COLO829 (cell line): ENCODE results near the gene DDB1.

ENCODE experiments used
- DNase-seq: peaks from one replicate; pipeline ENCODE4 v3.0.0; 2012; ENCODE audit warnings: low spot score

The DDB1 gene

DNA sequence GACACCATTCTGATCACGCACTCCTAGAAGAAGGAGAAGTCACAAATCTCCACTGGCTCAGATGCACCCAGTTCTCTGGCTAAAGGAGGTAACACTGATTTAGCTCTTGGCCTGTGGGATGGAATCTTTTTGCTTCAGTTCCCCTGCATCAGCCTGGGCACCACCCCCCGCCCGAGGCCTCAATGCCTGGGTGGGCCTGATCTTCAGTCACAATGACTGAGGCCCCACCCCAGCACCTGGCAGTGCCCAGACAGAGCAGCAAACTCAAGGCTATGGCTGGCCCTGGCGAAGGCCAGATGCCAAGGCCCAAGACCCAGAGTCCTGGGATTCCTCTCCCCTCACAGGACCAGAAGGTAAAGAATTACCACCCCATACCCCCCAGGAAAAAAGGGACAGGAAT, 23.8 kb upstream of the DDB1 start:
- no peak for DNase-seq

DNA sequence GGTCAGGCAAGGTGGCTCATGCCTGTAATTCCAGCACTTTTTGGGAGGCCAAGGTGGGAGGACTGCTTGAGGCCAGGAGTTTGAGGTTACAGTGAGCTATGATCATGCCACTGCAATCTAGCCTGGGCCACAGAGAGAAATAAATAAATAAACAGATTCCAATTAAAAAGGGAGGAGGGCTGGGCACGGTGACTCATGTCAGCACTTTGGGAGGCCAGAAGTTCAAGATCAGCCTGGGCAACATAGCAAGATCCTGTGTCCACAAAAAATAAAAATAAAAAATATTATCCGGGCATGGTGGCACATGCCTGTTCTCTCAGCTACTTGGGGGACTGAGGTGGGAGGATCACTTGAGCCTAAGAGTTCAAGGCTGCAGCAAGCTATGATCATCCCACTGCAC, 21.3 kb upstream of the DDB1 start:
- DNase-seq = no peak

DNA sequence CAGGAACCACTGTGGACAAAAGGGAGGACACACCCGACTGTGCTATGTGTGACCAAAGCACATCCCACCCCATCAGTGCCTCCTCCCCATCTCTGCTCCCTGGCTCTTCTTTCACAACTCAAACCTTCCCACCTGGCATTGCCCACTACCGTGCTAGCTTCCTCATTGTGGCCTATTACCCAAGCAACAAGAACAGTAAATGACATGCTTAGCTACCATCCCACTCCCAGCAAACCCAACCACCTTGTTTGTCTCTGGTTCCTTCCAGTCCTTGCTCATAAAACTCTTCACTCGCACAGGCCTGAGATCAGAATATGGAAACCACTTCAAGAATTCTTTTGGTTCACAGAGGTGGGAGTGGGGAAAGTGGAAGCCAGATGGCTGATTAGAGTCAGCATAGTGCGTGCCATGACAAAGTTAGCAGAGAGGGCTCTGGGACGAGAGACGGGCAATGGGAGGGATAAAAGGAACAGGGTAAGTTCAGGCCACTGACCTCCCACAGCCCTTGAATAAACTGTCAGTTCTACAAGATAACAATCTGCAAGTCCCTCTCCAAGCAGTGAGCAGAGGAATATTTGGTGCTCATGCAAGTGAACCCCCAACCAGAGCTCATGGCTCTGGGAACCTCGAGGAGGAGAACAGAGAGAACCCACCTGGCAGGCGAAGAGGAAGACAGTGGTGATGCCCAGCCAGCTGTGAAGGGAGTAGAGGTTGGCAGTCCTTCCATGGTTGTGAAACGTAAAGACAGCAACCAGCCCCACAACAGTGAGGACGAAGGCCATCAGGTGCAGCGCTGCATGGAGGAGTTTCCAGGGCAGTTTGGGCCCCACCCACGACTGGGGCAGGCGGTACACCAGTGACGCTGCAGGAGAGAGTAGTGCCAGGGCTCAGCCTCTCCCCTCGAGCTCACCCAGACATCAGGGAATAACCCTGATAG, 20.5 kb upstream of the DDB1 start:
- DNase-seq = no peak

DNA sequence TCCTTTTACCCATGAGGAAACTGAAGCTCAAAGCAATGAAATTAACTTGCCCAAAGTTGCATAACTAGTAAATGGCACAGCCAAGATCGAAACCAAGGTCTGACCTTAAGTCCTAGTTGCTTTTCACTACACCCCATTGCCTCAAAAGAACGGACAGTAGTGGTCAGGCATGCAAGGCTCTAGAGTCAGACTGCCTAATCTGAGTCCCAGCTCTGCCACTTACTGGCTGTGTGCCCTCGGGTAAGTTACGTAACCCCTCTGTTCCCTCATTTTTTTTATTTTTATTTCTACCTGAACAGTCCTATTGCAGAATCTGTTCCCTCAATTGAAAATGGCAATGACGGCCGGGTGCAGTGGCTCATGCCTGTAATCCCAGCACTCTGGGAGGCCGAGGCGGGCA, 19.1 kb upstream of the DDB1 start:
- no peak for DNase-seq

DNA sequence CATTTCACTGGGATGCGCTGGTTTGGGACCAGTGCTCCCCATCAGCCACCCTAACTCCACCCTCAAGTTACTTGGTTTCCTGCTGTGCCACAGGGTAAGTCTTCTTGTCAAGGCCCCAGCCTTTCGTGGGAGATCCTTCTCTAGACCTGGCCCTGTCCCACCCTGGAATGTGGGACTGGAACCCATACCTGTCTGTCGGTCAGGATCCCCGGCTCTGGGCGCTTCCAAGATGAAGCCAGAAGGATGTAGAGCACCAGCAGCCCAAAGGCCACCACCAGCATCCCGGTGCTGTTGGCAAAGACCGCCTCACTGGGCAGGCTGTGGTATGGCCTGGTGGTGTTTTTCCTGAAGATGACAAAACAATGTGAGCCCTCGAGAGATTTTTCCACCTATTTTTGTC, 17.9 kb upstream of the DDB1 start:
- no peak for DNase-seq

DNA sequence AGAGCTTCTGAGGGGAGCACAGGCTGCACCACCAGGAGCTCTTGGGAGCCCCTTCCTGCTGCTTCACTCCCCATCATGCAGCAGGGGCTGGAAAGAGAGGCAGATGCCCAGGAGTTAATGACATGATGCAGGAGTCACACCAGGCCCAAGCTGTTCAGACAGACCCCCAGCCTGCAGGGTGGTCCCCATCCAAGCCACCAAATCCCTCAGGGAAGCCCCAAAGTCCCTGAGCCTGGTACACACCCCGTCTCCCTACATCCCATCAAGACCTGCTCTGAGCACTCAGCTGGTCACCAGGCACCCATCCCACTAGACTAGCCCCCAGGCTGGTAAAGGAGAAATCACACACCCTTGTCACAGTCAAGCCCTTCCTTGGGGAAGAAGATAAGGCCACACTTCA, 17.4 kb upstream of the DDB1 start:
- DNase-seq = no peak

DNA sequence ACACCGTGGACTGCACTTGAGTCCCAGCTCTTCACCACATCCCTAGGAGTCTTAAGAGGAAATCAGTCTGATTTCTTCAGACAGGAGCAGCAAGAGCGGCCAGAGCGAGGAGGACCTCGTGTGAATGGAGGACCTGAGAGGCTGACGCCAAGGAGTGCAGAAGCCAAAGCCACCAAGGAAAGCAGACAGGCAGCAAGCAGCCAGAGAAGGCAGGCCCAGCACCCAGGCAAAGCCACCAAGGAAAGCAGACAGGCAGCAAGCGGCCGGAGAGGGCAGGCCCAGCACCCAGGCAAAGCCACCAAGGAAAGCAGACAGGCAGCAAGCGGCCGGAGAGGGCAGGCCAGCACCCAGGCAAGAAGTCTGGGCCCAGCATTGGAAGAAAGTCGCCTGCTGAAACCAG, 17.0 kb upstream of the DDB1 start:
- DNase-seq = no peak

DNA sequence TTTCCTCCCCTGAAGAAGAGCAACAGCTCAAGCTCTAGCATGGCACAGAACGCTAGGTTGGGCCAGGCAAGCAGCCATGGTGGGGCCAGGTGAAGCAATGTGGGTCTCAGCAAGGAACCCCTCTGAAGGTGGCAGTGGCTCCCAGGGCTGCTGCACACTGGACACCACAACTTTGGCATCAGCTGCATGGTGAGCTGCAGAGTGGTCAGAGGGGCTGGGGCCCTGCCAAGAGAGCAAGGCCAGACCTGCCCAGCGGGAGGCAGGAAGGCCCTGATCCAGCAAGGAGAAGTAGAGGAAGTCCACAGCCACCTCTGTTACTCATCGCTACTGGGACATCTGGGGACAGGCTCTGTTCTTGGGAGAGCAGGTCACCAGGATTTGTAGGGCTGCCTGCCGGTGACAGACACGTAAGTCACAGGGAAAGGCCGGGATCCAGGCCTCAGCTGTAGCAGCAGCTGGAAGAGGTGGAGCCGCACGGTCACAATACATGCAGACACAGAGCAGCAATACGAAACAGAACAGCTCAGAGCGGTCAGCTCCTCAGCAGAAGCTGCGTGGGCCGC, 16.4 kb upstream of the DDB1 start:
- DNase-seq = no peak

DNA sequence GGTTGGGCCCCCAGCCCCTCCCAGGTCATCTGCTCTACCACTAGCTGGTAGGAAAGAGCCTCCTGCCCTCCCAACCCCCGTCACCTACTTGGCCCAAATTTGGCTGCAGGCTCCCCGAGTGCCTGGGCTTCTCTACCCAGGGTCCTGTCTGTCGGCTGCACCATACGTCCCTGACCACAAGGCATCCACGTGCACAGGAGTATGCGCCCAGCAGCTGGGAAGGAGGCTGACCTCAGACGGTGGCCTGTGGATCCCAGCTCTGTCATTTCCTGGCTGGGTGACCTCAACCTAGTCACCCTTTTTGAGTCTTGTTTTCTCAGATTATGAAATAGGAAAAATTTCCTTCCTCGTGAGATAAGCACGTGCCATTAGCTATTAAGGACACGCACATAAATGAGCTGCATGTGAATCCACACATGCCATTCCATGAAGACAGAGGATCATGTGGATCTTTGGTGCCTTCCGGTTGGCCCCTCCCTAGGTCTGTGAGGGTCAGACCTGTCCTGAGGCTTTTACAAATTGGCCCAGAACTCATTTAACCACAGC, 15.1 kb upstream of the DDB1 start:
- DNase-seq = no peak

DNA sequence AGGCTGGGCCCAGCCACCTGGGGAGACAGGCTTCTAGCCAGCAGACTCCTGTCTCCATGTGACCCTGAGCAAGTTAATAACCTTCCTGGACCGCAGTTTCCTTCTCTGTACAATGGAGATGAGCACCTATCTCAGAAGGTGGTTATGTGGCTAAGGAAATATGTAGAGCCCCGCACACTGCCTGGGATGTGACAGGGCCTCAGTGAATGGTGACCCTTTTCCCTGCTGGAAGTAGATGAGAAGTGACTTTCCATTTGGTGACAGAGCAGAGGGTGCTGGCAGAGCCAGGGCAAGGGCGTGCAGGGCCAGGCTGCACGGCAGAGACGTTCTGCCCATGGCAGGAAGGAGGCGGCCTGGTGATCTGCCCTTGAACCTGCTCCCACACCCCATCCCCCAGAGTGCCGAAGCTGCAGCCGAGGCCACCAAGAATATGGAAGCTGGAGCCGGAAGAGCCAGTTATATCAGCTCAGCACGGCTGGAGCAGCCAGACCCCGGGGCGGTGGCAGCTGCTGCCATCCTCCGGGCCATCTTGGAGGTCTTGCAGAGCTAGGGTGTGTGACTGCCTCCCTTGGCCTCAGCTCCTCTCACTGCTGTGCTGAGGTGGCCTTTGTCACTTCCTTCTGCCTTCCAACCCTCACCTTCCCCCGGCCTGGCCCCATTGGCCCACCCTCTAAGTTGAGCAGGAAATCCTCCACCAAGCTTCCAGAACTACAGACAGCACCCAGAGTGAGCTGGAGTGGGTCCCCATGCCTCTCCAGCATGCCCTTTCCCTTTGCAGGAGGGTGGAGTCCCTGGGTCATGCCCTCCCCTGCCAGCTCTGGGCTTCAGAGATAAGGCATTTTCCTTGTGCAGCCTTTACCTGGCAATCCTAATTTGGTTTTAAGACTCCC, 13.3 kb upstream of the DDB1 start:
- no peak for DNase-seq

DNA sequence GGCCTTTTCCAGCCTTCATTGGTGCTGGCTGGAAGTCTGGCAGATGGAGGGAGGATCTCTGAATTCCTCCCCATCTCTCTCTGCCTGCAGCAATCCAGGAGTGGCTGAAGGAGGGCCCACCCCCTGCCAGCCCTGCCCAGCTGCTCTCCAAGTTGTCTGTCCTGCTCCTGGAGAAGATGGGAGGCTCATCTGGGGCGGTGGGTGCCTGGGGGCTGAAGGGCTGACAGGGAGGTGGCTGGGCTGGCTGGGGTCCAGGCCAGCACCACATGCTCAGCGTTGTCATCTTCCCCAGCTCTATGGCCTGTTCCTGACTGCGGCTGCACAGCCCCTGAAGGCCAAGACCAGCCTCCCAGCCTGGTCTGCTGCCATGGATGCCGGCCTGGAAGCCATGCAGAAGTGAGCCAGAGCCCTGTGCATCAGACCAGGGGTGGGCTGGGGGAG, 12.3 kb upstream of the DDB1 start:
- DNase-seq = no peak

DNA sequence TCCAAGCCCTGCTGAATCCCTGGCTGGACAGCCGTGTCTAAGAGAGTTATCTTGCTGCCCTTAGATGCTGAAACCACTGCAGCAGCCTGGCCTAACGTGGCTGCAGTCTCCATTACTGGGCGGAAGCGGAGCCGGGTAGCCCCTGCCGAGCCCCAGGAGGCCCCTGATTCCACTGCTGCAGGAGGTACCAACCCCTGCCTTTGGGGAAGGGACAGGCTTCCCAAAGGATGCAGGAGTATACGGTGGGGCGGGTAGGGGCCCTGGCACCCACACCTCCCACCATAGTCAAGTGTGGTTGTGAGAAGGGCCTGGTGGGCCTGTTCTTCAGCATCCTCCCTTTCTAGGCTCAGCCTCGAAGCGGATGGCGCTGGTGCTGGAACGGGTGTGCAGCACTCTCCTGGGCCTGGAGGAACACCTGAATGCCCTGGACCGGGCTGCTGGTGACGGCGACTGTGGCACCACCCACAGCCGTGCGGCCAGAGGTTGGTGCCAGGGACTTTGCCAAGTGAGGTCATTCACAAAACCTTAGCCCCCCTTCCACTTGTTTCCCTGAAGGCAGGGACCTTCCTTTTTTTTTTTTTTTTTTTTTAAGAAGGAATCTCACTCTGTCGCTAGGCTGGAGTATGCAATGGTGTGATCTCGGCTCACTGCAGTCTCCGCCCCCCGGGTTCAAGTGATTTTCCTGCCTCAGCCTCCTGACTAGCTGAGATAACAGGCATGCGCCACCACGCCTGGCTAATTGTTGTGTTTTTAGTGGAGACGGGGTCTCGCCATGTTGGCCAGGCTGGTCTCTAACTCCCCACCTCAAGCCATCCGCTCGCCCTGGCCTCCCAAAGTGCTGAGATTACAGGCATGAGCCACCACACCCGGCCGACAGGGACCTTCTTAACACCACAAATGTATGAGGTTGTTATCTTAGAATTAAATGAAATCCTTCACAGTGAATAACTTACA, 11.2 kb upstream of the DDB1 start:
- no peak for DNase-seq

DNA sequence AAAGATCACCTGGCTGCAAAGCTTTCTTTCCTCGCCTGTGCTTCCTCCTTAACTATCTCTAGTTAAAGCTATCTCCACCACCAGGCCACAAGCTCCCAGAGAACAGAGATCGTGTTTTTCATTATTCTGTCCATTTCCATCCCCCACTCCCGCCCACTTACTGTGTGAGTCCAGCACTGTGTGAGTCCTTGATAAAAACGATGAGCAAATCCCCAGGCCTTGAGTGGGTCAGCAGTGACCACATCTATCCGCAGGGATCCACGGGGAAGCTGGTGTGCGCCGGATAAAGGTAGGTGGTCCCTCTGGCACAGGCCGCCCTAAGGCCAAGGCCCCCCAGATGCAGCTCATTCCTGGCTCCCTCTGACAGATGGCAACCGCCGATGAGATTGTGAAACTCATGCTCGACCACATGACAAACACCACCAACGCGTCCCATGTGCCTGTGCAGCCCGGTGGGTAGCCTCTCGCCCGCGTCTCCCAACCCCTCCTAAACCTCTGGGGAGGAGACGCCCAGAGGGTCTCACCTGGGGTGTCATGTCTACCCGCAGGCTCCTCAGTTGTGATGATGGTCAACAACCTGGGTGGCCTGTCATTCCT, 9.4 kb upstream of the DDB1 start:
- no peak for DNase-seq

DNA sequence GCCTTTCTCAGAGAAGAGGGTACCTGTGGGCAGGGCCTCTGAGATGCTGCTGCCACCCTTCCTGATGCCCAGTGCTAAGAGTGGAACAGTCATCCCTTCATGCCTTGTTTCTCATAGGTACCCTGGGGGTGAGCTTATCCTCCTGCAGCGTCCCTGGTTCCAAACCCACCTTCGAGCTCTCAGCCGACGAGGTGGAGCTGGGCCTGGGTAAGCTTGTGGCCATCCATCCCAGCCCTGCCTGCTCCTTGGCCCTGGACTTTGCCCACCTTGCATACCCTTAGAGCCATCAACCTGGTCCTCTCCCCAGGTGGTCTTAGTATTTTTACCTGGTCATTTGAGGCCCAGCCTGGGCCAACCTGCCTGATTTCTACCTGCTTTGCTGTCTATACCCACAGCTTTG, 8.8 kb upstream of the DDB1 start:
- DNase-seq = no peak

DNA sequence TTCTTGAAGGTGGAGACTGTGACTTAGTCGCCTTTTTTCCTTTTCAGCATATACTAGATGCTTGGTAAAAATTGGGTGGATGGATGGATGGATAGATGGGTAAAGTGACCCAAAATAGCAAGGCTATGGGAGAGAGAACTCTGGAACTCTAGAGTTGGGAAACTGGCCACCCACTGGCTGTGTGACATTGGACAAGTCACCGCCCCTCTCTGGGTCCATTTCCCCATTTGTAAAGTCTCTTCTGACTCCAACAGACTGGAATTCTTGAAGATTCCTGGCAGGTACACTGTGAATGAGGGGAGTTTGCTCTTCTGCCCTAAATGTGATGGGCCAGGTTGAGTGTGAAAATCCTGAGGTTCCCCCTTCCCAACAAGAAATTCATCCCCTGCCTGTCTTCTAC, 8.1 kb upstream of the DDB1 start:
- no peak for DNase-seq

DNA sequence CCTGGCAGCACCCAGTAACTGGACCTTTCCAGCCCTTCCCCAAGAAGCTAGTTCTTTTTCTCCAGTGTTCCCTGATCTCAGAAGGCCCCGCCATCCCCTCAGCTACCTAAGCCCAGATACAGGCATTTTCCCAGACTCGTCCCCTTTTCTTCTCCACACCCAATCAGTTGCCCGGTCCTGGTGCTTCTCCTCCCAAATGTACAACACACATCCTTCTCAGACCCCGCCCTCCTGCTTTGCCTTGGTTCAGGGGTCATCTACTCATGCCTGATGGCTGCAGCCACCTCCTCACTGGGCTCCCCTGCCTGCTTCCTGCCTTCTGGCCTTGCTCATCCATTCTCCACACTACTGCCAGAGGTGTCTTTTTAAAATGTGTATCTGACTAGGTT, 6.6 kb upstream of the DDB1 start:
- DNase-seq = no peak

DNA sequence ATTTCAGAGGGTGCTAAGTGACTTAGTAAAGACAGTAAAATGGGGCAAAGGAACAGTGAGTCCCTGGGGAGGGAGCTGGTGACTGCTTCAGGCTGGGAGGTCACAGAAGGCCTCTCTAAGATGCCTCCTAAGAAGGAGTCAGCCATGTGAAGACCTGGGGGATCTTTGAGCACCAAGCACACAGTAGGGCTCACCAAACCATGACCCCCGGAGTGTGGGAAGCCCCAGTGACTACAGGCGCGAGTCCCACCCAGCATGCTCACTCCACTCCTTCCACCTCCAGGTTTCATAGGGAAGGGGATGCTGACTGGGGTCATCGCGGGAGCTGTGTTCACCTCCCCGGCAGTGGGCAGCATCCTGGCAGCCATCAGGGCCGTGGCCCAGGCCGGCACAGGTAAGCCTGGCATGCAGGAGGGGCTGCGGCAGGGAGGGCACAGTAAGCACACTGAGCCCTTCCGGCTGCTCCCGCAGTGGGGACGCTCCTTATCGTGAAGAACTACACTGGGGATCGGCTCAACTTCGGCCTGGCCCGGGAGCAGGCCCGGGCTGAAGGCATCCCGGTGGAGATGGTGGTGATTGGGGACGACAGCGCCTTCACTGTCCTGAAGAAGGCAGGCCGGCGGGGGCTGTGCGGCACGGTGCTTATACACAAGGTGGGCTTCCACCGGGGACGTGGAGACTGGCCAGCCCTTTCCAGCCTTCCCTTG, 6.0 kb upstream of the DDB1 start:
- DNase-seq = no peak

DNA sequence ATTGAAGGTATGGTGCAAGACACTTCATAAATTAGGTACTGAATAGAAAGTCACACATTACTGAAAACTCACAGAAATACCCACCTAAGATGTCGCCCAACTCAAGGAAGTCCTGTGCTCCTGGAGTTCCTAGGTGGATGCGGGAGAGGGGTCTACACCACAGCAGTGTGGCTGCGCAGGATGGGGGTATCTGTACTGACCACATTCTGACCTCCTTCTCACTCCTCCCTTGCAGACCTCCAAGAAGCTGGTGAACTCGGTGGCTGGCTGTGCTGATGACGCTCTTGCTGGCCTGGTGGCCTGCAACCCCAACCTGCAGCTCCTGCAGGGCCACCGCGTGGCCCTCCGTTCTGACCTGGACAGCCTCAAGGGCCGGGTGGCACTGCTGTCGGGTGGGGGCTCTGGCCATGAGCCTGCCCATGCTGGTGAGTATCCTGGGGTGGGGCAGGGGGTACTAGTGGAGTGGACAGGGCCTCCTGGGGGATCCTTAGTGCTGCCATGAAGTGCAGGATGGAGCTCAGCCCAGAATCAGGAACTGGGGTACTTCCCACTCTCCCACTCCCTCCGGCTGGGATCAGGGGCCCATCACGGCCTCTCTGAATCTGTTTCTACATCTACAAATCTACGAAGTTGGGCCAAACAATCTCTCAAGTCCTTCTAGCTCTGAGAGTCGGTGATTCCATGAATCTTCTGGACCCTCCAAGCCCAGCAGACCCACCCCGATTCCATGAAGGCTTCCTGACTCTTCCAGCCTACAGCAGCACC, 5.0 kb upstream of the DDB1 start:
- no peak for DNase-seq

DNA sequence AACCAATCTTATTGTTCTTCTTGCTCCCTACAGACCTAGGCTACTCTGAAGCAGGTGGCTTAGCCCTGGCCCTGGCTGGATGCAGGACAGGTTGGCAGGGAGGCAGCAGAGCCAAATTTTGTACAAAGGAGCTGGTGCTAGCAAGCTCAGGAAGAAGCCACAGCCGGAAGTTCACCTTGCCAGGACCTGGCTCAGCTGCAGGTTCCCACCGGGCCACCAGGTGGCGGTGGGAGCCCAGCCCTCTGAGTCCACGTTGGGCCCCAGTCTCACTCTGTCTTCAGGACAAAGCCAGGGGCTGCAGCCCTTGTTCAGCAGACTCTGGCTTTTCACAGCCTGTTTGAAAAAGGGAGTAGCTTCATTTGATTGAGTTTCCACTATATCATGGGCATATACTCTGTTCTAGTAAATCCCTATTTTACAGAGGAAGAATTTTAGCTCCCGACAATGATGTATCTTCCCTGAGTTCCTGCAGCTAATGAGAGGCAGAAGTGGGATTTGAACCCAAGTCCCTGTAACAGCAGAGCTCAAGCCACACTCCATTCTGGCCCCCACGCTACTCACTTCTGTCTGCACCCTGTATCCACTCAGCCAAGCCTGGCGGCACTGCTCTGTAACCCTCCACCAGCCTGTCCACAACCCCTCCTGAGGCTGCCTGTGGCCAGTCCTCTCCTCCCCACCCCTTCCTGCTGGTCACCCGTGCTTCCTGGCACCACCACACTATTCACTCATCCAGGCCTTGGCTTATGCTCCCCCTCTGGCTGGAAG, 3.4 kb upstream of the DDB1 start:
- peak; percentile 66 for DNase-seq
